HG03095 (cell line): ENCODE data around the gene GABRA5.

Source experiments
- ATAC-seq: cut with Tn5 transposase; IDR thresholded peaks from one replicate; pipeline ENCODE4 v1.9.1; 2021; ENCODE audit warnings: moderate library complexity; ENCODE audit not compliant: unreplicated experiment

GABRA5 gene

DNA sequence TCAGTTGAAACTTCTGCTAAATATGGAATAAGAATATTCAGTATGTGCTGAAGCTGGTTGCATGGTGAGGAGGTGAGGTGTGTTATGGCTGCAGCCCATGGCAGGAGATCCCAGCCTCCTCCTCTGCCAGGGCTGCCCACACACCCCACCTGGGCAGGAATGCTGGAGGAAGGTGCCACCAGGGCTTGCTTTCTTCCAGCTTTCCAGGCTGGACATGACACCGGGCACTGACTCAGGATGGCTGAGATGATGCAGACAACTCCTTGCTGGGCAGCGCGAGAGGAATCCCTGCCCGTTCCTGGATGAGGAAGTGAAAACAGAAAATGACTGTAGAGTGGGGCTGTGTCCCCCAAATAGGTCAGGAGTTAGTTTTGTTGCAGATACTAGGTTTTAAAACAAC is 118.2 kb downstream of the GABRA5 start:
- ATAC-seq = no peak

DNA sequence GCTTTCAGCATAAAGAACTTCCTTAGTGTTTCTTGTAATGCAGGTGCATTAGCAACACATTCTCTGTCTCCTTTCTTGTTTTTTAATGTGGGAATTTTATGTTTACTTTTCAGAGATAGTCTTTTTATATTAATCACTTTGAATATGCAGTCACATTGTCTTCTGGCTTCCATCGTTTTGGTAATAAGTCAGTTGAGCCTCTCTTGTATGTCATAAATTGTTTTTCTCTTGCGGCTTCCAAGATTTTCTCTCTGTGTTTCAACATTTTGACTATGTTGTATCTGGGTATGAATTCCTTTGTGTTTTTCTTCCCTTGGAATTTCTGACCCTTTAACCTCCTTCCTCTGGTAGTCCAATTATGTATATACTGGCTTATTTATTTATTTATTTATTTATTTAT is 129.4 kb downstream of the GABRA5 start:
- no peak for ATAC-seq
